Measurements from ENCODE around the gene LMX1B.

Gene LMX1B

GRCh38 chr9:126642839-126643238 is 29.1 kb downstream of the LMX1B start:
- Histone ChIP-seq H3K4me3 (ENCODE audit: low read depth, low read length) (no peak overlapping the region), H4K12ac (ENCODE audit: low read depth, low read length) (no peak overlapping the region), H3K79me2 (ENCODE audit: control insufficient read depth, insufficient read depth, low read length, poor library complexity) (no peaks in the 10 kb centered on the region), H3K36me3 (ENCODE audit: control insufficient read depth in 1 of 2, insufficient read depth in 2 of 2, low read length in 2 of 2) (no peaks in the 10 kb centered on the region), H3K27ac (ENCODE audit: low read depth, low read length) (no peak overlapping the region), H3K9me3 (ENCODE audit: insufficient read depth, low read depth, low read length) (no peaks in the 10 kb centered on the region), H2BK12ac (ENCODE audit: low read length) (no peak overlapping the region), H2BK120ac (ENCODE audit: insufficient read depth, low read length, poor library complexity) (no peak overlapping the region), H3K27me3 (ENCODE audit: insufficient read depth, low read length) (peaks cover 16% of the 10 kb centered on the region), H3K4ac (ENCODE audit: low read depth, low read length) (no peak overlapping the region), H3K23ac (ENCODE audit: low read length) (no peak overlapping the region), H3K9ac (ENCODE audit: low read length) (no peak overlapping the region), H3K79me1 (ENCODE audit: low read length) (no peaks in the 10 kb centered on the region), H3K18ac (ENCODE audit: low read length) (no peak overlapping the region), H4K8ac (ENCODE audit: low read depth, low read length) (no peak overlapping the region), H2BK5ac (ENCODE audit: low read depth, low read length, poor library complexity) (no peak overlapping the region), H2AFZ (ENCODE audit: insufficient read depth, low read length, poor library complexity) (no peak overlapping the region), H3K4me2 (ENCODE audit: low read length) (no peak overlapping the region), H4K91ac (ENCODE audit: low read depth, low read length) (no peak overlapping the region), H3K4me1 (ENCODE audit: control insufficient read depth in 1 of 2, insufficient read depth in 2 of 2, low read length in 2 of 2) (peaks cover 0 to 6% of the 10 kb centered on the region in 2 experiments), H2AK5ac (ENCODE audit: low read length) (no peak overlapping the region), H3K14ac (ENCODE audit: low read length) (no peak overlapping the region)
- no CpG with 5 or more reads among the region's 6 CpGs for WGBS (ENCODE audit: extremely low coverage, insufficient coverage, insufficient read length)
- DNase-seq, result no peak

- H3K23ac ChIP-seq (ENCODE audit: low read length), result no peak overlapping the region
- no peak overlapping the region for H2BK5ac ChIP-seq (ENCODE audit: low read depth, low read length, poor library complexity)
- H3K9me3 ChIP-seq (ENCODE audit: insufficient read depth, low read depth, low read length), result no peaks in the 10 kb centered on the region
- no peak overlapping the region for H2AK5ac ChIP-seq (ENCODE audit: low read length)
- no peak overlapping the region for H3K4me3 ChIP-seq (ENCODE audit: low read depth, low read length)
- H3K36me3 ChIP-seq (ENCODE audit: control insufficient read depth in 1 of 2, insufficient read depth in 2 of 2, low read length in 2 of 2), result no peaks in the 10 kb centered on the region
- H4K8ac ChIP-seq (ENCODE audit: low read depth, low read length), result no peak overlapping the region
- H3K4ac ChIP-seq (ENCODE audit: low read depth, low read length), result no peak overlapping the region
- DNase-seq, result peak in 1 of 2 donors; percentile 48
- H2BK120ac ChIP-seq (ENCODE audit: insufficient read depth, low read length, poor library complexity), result no peak overlapping the region
- no peak overlapping the region for H4K91ac ChIP-seq (ENCODE audit: low read depth, low read length)
- H4K12ac ChIP-seq (ENCODE audit: low read depth, low read length), result no peak overlapping the region
- H3K4me2 ChIP-seq (ENCODE audit: low read length), result no peak overlapping the region
- no peak overlapping the region for H3K27ac ChIP-seq (ENCODE audit: low read depth, low read length)
- peaks cover 0 to 6% of the 10 kb centered on the region in 2 experiments for H3K4me1 ChIP-seq (ENCODE audit: control insufficient read depth in 1 of 2, insufficient read depth in 2 of 2, low read length in 2 of 2)
- no CpG with 5 or more reads among the region's 16 CpGs for WGBS (ENCODE audit: extremely low coverage, insufficient coverage, insufficient read length)
- H2AFZ ChIP-seq (ENCODE audit: insufficient read depth, low read length, poor library complexity), result no peak overlapping the region
- no peaks in the 10 kb centered on the region for H3K79me1 ChIP-seq (ENCODE audit: low read length)
- H3K9ac ChIP-seq (ENCODE audit: low read length), result no peak overlapping the region
- no peak overlapping the region for H3K14ac ChIP-seq (ENCODE audit: low read length)
- no peak overlapping the region for H2BK12ac ChIP-seq (ENCODE audit: low read length)
- no peak overlapping the region for H3K18ac ChIP-seq (ENCODE audit: low read length)
- no peaks in the 10 kb centered on the region for H3K79me2 ChIP-seq (ENCODE audit: control insufficient read depth, insufficient read depth, low read length, poor library complexity)
- H3K27me3 ChIP-seq (ENCODE audit: insufficient read depth, low read length), result peaks cover 5% of the 10 kb centered on the region
Measured at GRCh38 chr9:126643945-126644527, 30.3 kb downstream of the LMX1B start.

GRCh38 chr9:126646162-126646561 is 32.4 kb downstream of the LMX1B start:
- Histone ChIP-seq H2BK120ac (ENCODE audit: insufficient read depth, low read length, poor library complexity) (no peak overlapping the region), H3K79me2 (ENCODE audit: control insufficient read depth, insufficient read depth, low read length, poor library complexity) (no peaks in the 10 kb centered on the region), H3K27me3 (ENCODE audit: insufficient read depth, low read length) (peaks cover 9% of the 10 kb centered on the region), H4K8ac (ENCODE audit: low read depth, low read length) (no peak overlapping the region), H4K12ac (ENCODE audit: low read depth, low read length) (no peak overlapping the region), H3K14ac (ENCODE audit: low read length) (no peak overlapping the region), H2AK5ac (ENCODE audit: low read length) (no peak overlapping the region), H3K36me3 (ENCODE audit: control insufficient read depth in 1 of 2, insufficient read depth in 2 of 2, low read length in 2 of 2) (no peaks in the 10 kb centered on the region), H3K27ac (ENCODE audit: low read depth, low read length) (no peak overlapping the region), H2BK12ac (ENCODE audit: low read length) (no peak overlapping the region), H2BK5ac (ENCODE audit: low read depth, low read length, poor library complexity) (no peak overlapping the region), H3K4me2 (ENCODE audit: low read length) (no peak overlapping the region), H3K9me3 (ENCODE audit: insufficient read depth, low read depth, low read length) (no peaks in the 10 kb centered on the region), H3K4me3 (ENCODE audit: low read depth, low read length) (no peak overlapping the region), H3K18ac (ENCODE audit: low read length) (no peak overlapping the region), H3K23ac (ENCODE audit: low read length) (no peak overlapping the region), H3K9ac (ENCODE audit: low read length) (no peak overlapping the region), H4K91ac (ENCODE audit: low read depth, low read length) (no peak overlapping the region), H3K4me1 (ENCODE audit: control insufficient read depth in 1 of 2, insufficient read depth in 2 of 2, low read length in 2 of 2) (peaks cover 0 to 6% of the 10 kb centered on the region in 2 experiments), H3K79me1 (ENCODE audit: low read length) (no peaks in the 10 kb centered on the region), H2AFZ (ENCODE audit: insufficient read depth, low read length, poor library complexity) (no peak overlapping the region), H3K4ac (ENCODE audit: low read depth, low read length) (no peak overlapping the region)
- no CpG with 5 or more reads among the region's 4 CpGs for WGBS (ENCODE audit: extremely low coverage, insufficient coverage, insufficient read length)
- no peak for DNase-seq

- no peaks in the 10 kb centered on the region for H3K79me2 ChIP-seq (ENCODE audit: control insufficient read depth, insufficient read depth, low read length, poor library complexity)
- no peak overlapping the region for H3K9ac ChIP-seq (ENCODE audit: low read length)
- H3K27ac ChIP-seq (ENCODE audit: low read depth, low read length), result no peak overlapping the region
- no peak overlapping the region for H3K14ac ChIP-seq (ENCODE audit: low read length)
- peaks cover 13% of the 10 kb centered on the region for H3K27me3 ChIP-seq (ENCODE audit: insufficient read depth, low read length)
- H3K4me1 ChIP-seq (ENCODE audit: control insufficient read depth in 1 of 2, insufficient read depth in 2 of 2, low read length in 2 of 2), result peaks cover 0 to 10% of the 10 kb centered on the region in 2 experiments
- H2BK12ac ChIP-seq (ENCODE audit: low read length), result no peak overlapping the region
- H2BK5ac ChIP-seq (ENCODE audit: low read depth, low read length, poor library complexity), result no peak overlapping the region
- no peaks in the 10 kb centered on the region for H3K79me1 ChIP-seq (ENCODE audit: low read length)
- no peak overlapping the region for H4K12ac ChIP-seq (ENCODE audit: low read depth, low read length)
- DNase-seq, result no peak
- no peak overlapping the region for H3K4ac ChIP-seq (ENCODE audit: low read depth, low read length)
- no peak overlapping the region for H3K4me2 ChIP-seq (ENCODE audit: low read length)
- peaks cover 6% of the 10 kb centered on the region for H3K9me3 ChIP-seq (ENCODE audit: insufficient read depth, low read depth, low read length)
- H4K91ac ChIP-seq (ENCODE audit: low read depth, low read length), result no peak overlapping the region
- H2AFZ ChIP-seq (ENCODE audit: insufficient read depth, low read length, poor library complexity), result no peak overlapping the region
- no peak overlapping the region for H3K18ac ChIP-seq (ENCODE audit: low read length)
- H2AK5ac ChIP-seq (ENCODE audit: low read length), result no peak overlapping the region
- no CpG with 5 or more reads among the region's 16 CpGs for WGBS (ENCODE audit: extremely low coverage, insufficient coverage, insufficient read length)
- no peak overlapping the region for H4K8ac ChIP-seq (ENCODE audit: low read depth, low read length)
- H3K36me3 ChIP-seq (ENCODE audit: control insufficient read depth in 1 of 2, insufficient read depth in 2 of 2, low read length in 2 of 2), result no peaks in the 10 kb centered on the region
- no peak overlapping the region for H2BK120ac ChIP-seq (ENCODE audit: insufficient read depth, low read length, poor library complexity)
- no peak overlapping the region for H3K4me3 ChIP-seq (ENCODE audit: low read depth, low read length)
- no peak overlapping the region for H3K23ac ChIP-seq (ENCODE audit: low read length)
Measured at GRCh38 chr9:126647585-126648411, 34.1 kb downstream of the LMX1B start.

All from trophoblast cell (in vitro differentiated cells and primary cell).